ENCODE data around the gene TM4SF1.

TM4SF1 gene

GRCh38 chr3:149393345-149394160, 16.1 kb upstream of the TM4SF1 start:
- Histone ChIP-seq H3K36me3 (ENCODE audit: control insufficient read depth, low read depth, low read length) (no peaks in the 10 kb centered on the region), H3K9ac (ENCODE audit: low read length) (no peak overlapping the region), H3K27ac (ENCODE audit: low read length) (no peak overlapping the region), H3K9me3 (ENCODE audit: control insufficient read depth, low read depth, low read length) (no peaks in the 10 kb centered on the region), H3K4me3 (ENCODE audit: low read length) (no peak overlapping the region), H3K4me1 (ENCODE audit: control insufficient read depth, low read depth, low read length) (no peaks in the 10 kb centered on the region), H3K27me3 (ENCODE audit: control insufficient read depth, insufficient read depth, low read length) (no peaks in the 10 kb centered on the region)

- no peak overlapping the region for H3K9ac ChIP-seq (ENCODE audit: low read length)
- H3K9me3 ChIP-seq (ENCODE audit: control insufficient read depth, low read depth, low read length), result no peaks in the 10 kb centered on the region
- H3K27me3 ChIP-seq (ENCODE audit: control insufficient read depth, insufficient read depth, low read length), result no peaks in the 10 kb centered on the region
- no peaks in the 10 kb centered on the region for H3K4me1 ChIP-seq (ENCODE audit: control insufficient read depth, low read depth, low read length)
- no peak overlapping the region for H3K4me3 ChIP-seq (ENCODE audit: low read length)
- no peaks in the 10 kb centered on the region for H3K36me3 ChIP-seq (ENCODE audit: control insufficient read depth, low read depth, low read length)
- H3K27ac ChIP-seq (ENCODE audit: low read length), result no peak overlapping the region
Observed at GRCh38 chr3:149391960-149392359, 14.5 kb upstream of the TM4SF1 start.

GRCh38 chr3:149390772-149391212, 13.3 kb upstream of the TM4SF1 start:
- Histone ChIP-seq H3K36me3 (ENCODE audit: control insufficient read depth, low read depth, low read length) (no peaks in the 10 kb centered on the region), H3K27me3 (ENCODE audit: control insufficient read depth, insufficient read depth, low read length) (no peaks in the 10 kb centered on the region), H3K4me1 (ENCODE audit: control insufficient read depth, low read depth, low read length) (no peaks in the 10 kb centered on the region), H3K9ac (ENCODE audit: low read length) (no peak overlapping the region), H3K9me3 (ENCODE audit: control insufficient read depth, low read depth, low read length) (no peaks in the 10 kb centered on the region), H3K27ac (ENCODE audit: low read length) (no peak overlapping the region), H3K4me3 (ENCODE audit: low read length) (no peak overlapping the region)

- no peaks in the 10 kb centered on the region for H3K27me3 ChIP-seq (ENCODE audit: control insufficient read depth, insufficient read depth, low read length)
- H3K4me3 ChIP-seq (ENCODE audit: low read length), result no peak overlapping the region
- no peak overlapping the region for H3K9ac ChIP-seq (ENCODE audit: low read length)
- no peak overlapping the region for H3K27ac ChIP-seq (ENCODE audit: low read length)
- no peaks in the 10 kb centered on the region for H3K36me3 ChIP-seq (ENCODE audit: control insufficient read depth, low read depth, low read length)
- H3K4me1 ChIP-seq (ENCODE audit: control insufficient read depth, low read depth, low read length), result no peaks in the 10 kb centered on the region
- no peaks in the 10 kb centered on the region for H3K9me3 ChIP-seq (ENCODE audit: control insufficient read depth, low read depth, low read length)
Observed at GRCh38 chr3:149390294-149390693, 12.8 kb upstream of the TM4SF1 start.

GRCh38 chr3:149388531-149389417, 11.3 kb upstream of the TM4SF1 start:
- Histone ChIP-seq H3K36me3 (ENCODE audit: control insufficient read depth, low read depth, low read length) (no peaks in the 10 kb centered on the region), H3K27ac (ENCODE audit: low read length) (no peak overlapping the region), H3K4me3 (ENCODE audit: low read length) (no peak overlapping the region), H3K9ac (ENCODE audit: low read length) (no peak overlapping the region), H3K27me3 (ENCODE audit: control insufficient read depth, insufficient read depth, low read length) (no peaks in the 10 kb centered on the region), H3K9me3 (ENCODE audit: control insufficient read depth, low read depth, low read length) (no peaks in the 10 kb centered on the region), H3K4me1 (ENCODE audit: control insufficient read depth, low read depth, low read length) (no peaks in the 10 kb centered on the region)

GRCh38 chr3:149388001-149388440, 10.6 kb upstream of the TM4SF1 start:
- Histone ChIP-seq H3K36me3 (ENCODE audit: control insufficient read depth, low read depth, low read length) (no peaks in the 10 kb centered on the region), H3K4me3 (ENCODE audit: low read length) (no peak overlapping the region), H3K27me3 (ENCODE audit: control insufficient read depth, insufficient read depth, low read length) (no peaks in the 10 kb centered on the region), H3K27ac (ENCODE audit: low read length) (no peak overlapping the region), H3K4me1 (ENCODE audit: control insufficient read depth, low read depth, low read length) (no peaks in the 10 kb centered on the region), H3K9ac (ENCODE audit: low read length) (no peak overlapping the region), H3K9me3 (ENCODE audit: control insufficient read depth, low read depth, low read length) (no peaks in the 10 kb centered on the region)

- Histone ChIP-seq H3K27me3 (ENCODE audit: control insufficient read depth, insufficient read depth, low read length) (no peaks in the 10 kb centered on the region), H3K9ac (ENCODE audit: low read length) (no peak overlapping the region), H3K27ac (ENCODE audit: low read length) (no peak overlapping the region), H3K4me1 (ENCODE audit: control insufficient read depth, low read depth, low read length) (no peaks in the 10 kb centered on the region), H3K4me3 (ENCODE audit: low read length) (no peak overlapping the region), H3K9me3 (ENCODE audit: control insufficient read depth, low read depth, low read length) (no peaks in the 10 kb centered on the region), H3K36me3 (ENCODE audit: control insufficient read depth, low read depth, low read length) (no peaks in the 10 kb centered on the region)
Observed at GRCh38 chr3:149386299-149386606, 8.8 kb upstream of the TM4SF1 start.

GRCh38 chr3:149385617-149386298, 8.3 kb upstream of the TM4SF1 start:
- Histone ChIP-seq H3K9ac (ENCODE audit: low read length) (no peak overlapping the region), H3K27ac (ENCODE audit: low read length) (no peak overlapping the region), H3K4me1 (ENCODE audit: control insufficient read depth, low read depth, low read length) (no peaks in the 10 kb centered on the region), H3K4me3 (ENCODE audit: low read length) (no peak overlapping the region), H3K36me3 (ENCODE audit: control insufficient read depth, low read depth, low read length) (no peaks in the 10 kb centered on the region), H3K9me3 (ENCODE audit: control insufficient read depth, low read depth, low read length) (no peaks in the 10 kb centered on the region), H3K27me3 (ENCODE audit: control insufficient read depth, insufficient read depth, low read length) (no peaks in the 10 kb centered on the region)

GRCh38 chr3:149384911-149385321, 7.5 kb upstream of the TM4SF1 start:
- Histone ChIP-seq H3K9ac (ENCODE audit: low read length) (no peak overlapping the region), H3K4me3 (ENCODE audit: low read length) (no peak overlapping the region), H3K4me1 (ENCODE audit: control insufficient read depth, low read depth, low read length) (no peaks in the 10 kb centered on the region), H3K36me3 (ENCODE audit: control insufficient read depth, low read depth, low read length) (no peaks in the 10 kb centered on the region), H3K9me3 (ENCODE audit: control insufficient read depth, low read depth, low read length) (no peaks in the 10 kb centered on the region), H3K27ac (ENCODE audit: low read length) (no peak overlapping the region), H3K27me3 (ENCODE audit: control insufficient read depth, insufficient read depth, low read length) (no peaks in the 10 kb centered on the region)

- H3K4me1 ChIP-seq (ENCODE audit: control insufficient read depth, low read depth, low read length), result no peaks in the 10 kb centered on the region
- H3K4me3 ChIP-seq (ENCODE audit: low read length), result no peak overlapping the region
- no peak overlapping the region for H3K27ac ChIP-seq (ENCODE audit: low read length)
- no peaks in the 10 kb centered on the region for H3K36me3 ChIP-seq (ENCODE audit: control insufficient read depth, low read depth, low read length)
- no peak overlapping the region for H3K9ac ChIP-seq (ENCODE audit: low read length)
- H3K9me3 ChIP-seq (ENCODE audit: control insufficient read depth, low read depth, low read length), result no peaks in the 10 kb centered on the region
- no peaks in the 10 kb centered on the region for H3K27me3 ChIP-seq (ENCODE audit: control insufficient read depth, insufficient read depth, low read length)
Observed at GRCh38 chr3:149384167-149384566, 6.7 kb upstream of the TM4SF1 start.

GRCh38 chr3:149383703-149384102, 6.3 kb upstream of the TM4SF1 start:
- H3K27ac ChIP-seq (ENCODE audit: low read length), result no peak overlapping the region
- no peaks in the 10 kb centered on the region for H3K27me3 ChIP-seq (ENCODE audit: control insufficient read depth, insufficient read depth, low read length)
- H3K36me3 ChIP-seq (ENCODE audit: control insufficient read depth, low read depth, low read length), result no peaks in the 10 kb centered on the region
- H3K4me1 ChIP-seq (ENCODE audit: control insufficient read depth, low read depth, low read length), result no peaks in the 10 kb centered on the region
- no peak overlapping the region for H3K9ac ChIP-seq (ENCODE audit: low read length)
- no peak overlapping the region for H3K4me3 ChIP-seq (ENCODE audit: low read length)
- no peaks in the 10 kb centered on the region for H3K9me3 ChIP-seq (ENCODE audit: control insufficient read depth, low read depth, low read length)

All from iPS-18a (cell line).